Measurements from ENCODE around the gene COL27A1. TPM values are rescaled to one million over a fixed set of nuclear protein-coding genes. Genes with fewer than 3 reads are reported as not detected.

COL27A1 gene
- polyA plus RNA-seq, 1 of the 3 experiments (the other 2 are of a cell fraction): 8.7 TPM

DNA sequence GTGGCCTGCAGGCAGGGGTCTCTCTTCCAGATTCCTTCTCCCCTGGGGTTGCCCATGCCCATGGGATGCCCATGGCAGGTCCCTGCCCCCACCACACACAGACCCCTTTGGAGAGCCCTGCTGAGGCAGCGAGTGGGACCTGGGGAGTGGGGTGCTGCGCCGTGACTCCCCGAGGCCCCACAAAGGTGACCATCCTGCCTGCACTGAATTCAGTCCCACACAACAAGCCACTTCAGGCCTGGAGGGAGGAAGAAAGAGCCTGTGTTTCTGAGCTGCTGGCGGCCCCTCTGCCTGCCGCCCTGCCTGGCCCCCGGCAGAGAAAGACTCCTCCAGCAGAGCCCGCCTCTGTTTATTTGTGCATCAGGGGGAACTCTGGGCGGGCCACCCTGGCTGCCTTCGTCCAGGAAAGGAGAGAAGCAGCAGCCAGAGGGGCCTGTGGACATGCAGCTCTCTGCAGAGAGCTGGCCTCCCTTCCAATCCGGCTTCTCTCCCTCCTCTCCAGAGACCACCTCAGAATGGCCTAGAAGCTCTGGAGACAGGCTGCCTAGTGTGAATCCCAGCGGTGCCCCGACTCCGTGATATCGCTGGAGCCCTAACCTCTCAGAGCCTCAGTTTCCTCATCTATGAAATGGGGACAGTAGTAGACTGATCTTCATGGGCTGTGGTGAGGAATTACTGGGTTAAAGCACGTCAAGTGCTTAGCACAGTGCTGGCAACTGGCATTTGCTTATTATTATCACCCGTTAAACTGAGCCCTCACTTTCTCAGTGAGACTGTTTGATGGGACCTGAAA lies 72.9 kb downstream of the COL27A1 start:
- H3K4me2 ChIP-seq: no peak overlapping the region
- no peaks in the 10 kb centered on the region for H3K79me2 ChIP-seq (ENCODE audit: insufficient read depth)
- H3K27ac ChIP-seq (ENCODE audit: low read depth in 2 of 2, low read length in 1 of 2): no peak overlapping the region
- H3K4me3 ChIP-seq (ENCODE audit: low read depth in 2 of 2, low read length in 1 of 2): no peak overlapping the region
- H3K36me3 ChIP-seq (replicated peaks in 1 of 2; ENCODE audit: control insufficient read depth in 1 of 2, insufficient read depth in 2 of 2, low read length in 1 of 2): no peaks in the 10 kb centered on the region
- 95% methylated on average over 13 of the region's 17 CpGs for whole genome bisulfite sequencing (ENCODE audit: low lambda C conversion rate)
- POLR2A ChIA-PET: no interaction called here
- no peaks in the 10 kb centered on the region for H3K9me3 ChIP-seq
- TF ChIP-seq, protein P1, sequence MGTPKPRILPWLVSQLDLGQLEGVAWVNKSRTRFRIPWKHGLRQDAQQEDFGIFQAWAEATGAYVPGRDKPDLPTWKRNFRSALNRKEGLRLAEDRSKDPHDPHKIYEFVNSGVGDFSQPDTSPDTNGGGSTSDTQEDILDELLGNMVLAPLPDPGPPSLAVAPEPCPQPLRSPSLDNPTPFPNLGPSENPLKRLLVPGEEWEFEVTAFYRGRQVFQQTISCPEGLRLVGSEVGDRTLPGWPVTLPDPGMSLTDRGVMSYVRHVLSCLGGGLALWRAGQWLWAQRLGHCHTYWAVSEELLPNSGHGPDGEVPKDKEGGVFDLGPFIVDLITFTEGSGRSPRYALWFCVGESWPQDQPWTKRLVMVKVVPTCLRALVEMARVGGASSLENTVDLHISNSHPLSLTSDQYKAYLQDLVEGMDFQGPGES (IDR thresholded peaks at IDR 0.05; ENCODE audit: low read depth, low read length): no peak
- TF ChIP-seq JUND (IDR thresholded peaks at IDR 0.05) (no peak), NFIC (IDR thresholded peaks at IDR 0.05; ENCODE audit: borderline replicate concordance) (no peak), GATA2 (CRISPR knock-in tag; IDR thresholded peaks at IDR 0.05) (no peak), POLR2AphosphoS5 (IDR thresholded peaks at IDR 0.05; ENCODE audit: low read depth, low read length) (no peak), SMC3 (IDR thresholded peaks at IDR 0.05; ENCODE audit: low read depth, low read length) (no peak), YY1 (IDR thresholded peaks at IDR 0.05; ENCODE audit: low read depth) (no peak), RCOR1 (IDR thresholded peaks at IDR 0.05; ENCODE audit: low read length) (no peak), SIN3A (IDR thresholded peaks at IDR 0.05; ENCODE audit: borderline replicate concordance, low read depth, low read length) (no peak), TEAD4 (IDR thresholded peaks at IDR 0.05; ENCODE audit: borderline replicate concordance, insufficient read depth) (no peak)
- TF ChIP-seq, protein P2, sequence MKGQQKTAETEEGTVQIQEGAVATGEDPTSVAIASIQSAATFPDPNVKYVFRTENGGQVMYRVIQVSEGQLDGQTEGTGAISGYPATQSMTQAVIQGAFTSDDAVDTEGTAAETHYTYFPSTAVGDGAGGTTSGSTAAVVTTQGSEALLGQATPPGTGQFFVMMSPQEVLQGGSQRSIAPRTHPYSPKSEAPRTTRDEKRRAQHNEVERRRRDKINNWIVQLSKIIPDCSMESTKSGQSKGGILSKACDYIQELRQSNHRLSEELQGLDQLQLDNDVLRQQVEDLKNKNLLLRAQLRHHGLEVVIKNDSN (IDR thresholded peaks at IDR 0.05; ENCODE audit: borderline replicate concordance, low read depth): no peak
- TF ChIP-seq, protein P3, sequence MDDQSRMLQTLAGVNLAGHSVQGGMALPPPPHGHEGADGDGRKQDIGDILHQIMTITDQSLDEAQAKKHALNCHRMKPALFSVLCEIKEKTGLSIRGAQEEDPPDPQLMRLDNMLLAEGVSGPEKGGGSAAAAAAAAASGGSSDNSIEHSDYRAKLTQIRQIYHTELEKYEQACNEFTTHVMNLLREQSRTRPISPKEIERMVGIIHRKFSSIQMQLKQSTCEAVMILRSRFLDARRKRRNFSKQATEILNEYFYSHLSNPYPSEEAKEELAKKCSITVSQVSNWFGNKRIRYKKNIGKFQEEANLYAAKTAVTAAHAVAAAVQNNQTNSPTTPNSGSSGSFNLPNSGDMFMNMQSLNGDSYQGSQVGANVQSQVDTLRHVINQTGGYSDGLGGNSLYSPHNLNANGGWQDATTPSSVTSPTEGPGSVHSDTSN (IDR thresholded peaks at IDR 0.05): no peak
- TF ChIP-seq, protein P4, sequence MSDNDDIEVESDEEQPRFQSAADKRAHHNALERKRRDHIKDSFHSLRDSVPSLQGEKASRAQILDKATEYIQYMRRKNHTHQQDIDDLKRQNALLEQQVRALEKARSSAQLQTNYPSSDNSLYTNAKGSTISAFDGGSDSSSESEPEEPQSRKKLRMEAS (IDR thresholded peaks at IDR 0.05; ENCODE audit: low read depth): no peak
- H3K4me1 ChIP-seq (ENCODE audit: control insufficient read depth in 1 of 2, insufficient read depth in 2 of 2, low read depth in 1 of 2, low read length in 1 of 2): peaks cover 25 to 41% of the 10 kb centered on the region in 2 experiments; a peak in 3 of 4 replicates
- CTCF ChIA-PET: interaction anchor here (0.8 to 2.5 kb wide), 5 partner anchors 9 to 120 kb away, joined by 3 to 10 read pairs (median 7); partner anchors contain the start of gene COL27A1
- H2AFZ ChIP-seq (ENCODE audit: low read depth): no peak overlapping the region
- H4K20me1 ChIP-seq (ENCODE audit: insufficient read depth): no peaks in the 10 kb centered on the region
- H3K9me2 ChIP-seq: no peaks in the 10 kb centered on the region
- H3K27me3 ChIP-seq (ENCODE audit: insufficient read depth): no peaks in the 10 kb centered on the region
- H3F3A ChIP-seq (replicated peaks; ENCODE audit: insufficient read depth): peaks cover 28% of the 10 kb centered on the region
- no peak for DNase-seq
- H3K9ac ChIP-seq: no peak overlapping the region

DNA sequence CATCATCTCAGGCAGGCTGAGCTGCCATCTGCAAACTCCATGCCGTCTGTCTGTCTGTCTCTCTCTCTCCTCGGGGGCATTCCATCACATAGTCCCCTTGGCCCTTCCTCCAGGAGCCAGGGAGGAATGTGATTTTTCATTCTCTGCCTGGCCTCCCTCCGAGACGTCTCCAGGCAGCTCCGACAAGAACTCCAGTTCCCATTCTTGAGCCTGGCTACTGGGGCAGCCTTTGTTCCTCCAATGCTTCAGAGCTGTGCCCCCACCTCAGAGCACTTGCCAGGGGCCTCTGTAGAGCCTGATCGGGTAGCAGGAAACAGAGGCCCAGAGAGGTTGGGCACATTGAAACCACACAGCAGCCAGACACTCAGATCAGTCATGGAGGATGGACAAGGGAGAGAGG lies 74.0 kb downstream of the COL27A1 start:
- WGBS (ENCODE audit: low lambda C conversion rate): 93% methylated on average over 6 of the region's 6 CpGs
- TF ChIP-seq, protein P2 (IDR thresholded peaks at IDR 0.05; ENCODE audit: borderline replicate concordance, low read depth): no peak
- TF ChIP-seq MEF2A (IDR thresholded peaks at IDR 0.05; ENCODE audit: borderline replicate concordance, low read depth): no peak
- TF ChIP-seq, protein P5, sequence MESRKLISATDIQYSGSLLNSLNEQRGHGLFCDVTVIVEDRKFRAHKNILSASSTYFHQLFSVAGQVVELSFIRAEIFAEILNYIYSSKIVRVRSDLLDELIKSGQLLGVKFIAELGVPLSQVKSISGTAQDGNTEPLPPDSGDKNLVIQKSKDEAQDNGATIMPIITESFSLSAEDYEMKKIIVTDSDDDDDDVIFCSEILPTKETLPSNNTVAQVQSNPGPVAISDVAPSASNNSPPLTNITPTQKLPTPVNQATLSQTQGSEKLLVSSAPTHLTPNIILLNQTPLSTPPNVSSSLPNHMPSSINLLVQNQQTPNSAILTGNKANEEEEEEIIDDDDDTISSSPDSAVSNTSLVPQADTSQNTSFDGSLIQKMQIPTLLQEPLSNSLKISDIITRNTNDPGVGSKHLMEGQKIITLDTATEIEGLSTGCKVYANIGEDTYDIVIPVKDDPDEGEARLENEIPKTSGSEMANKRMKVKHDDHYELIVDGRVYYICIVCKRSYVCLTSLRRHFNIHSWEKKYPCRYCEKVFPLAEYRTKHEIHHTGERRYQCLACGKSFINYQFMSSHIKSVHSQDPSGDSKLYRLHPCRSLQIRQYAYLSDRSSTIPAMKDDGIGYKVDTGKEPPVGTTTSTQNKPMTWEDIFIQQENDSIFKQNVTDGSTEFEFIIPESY (IDR thresholded peaks at IDR 0.05; ENCODE audit: borderline replicate concordance, low read depth): no peak
- no peak for TF ChIP-seq TAF1 (IDR thresholded peaks at IDR 0.05; ENCODE audit: borderline replicate concordance, low read depth, low read length)
- TF ChIP-seq CHD2 (IDR thresholded peaks at IDR 0.05; ENCODE audit: low read length, partially characterized antibody): no peak
- TF ChIP-seq, protein P3 (IDR thresholded peaks at IDR 0.05): no peak
- TF ChIP-seq TCF12 (IDR thresholded peaks at IDR 0.05): no peak

More for the DNA sequence above, 74.0 kb downstream of the COL27A1 start:
- no peak for DNase-seq
- peaks cover 21% of the 10 kb centered on the region for H3F3A ChIP-seq (replicated peaks; ENCODE audit: insufficient read depth)
- no peak overlapping the region for H2AFZ ChIP-seq (ENCODE audit: low read depth)
- H3K4me2 ChIP-seq: no peak overlapping the region
- peaks cover 21 to 42% of the 10 kb centered on the region in 2 experiments; a peak in 3 of 4 replicates for H3K4me1 ChIP-seq (ENCODE audit: control insufficient read depth in 1 of 2, insufficient read depth in 2 of 2, low read depth in 1 of 2, low read length in 1 of 2)
- no peak overlapping the region for H3K4me3 ChIP-seq (ENCODE audit: low read depth in 2 of 2, low read length in 1 of 2)
- H3K27ac ChIP-seq (ENCODE audit: low read depth in 2 of 2, low read length in 1 of 2): no peak overlapping the region
- H4K20me1 ChIP-seq (ENCODE audit: insufficient read depth): no peaks in the 10 kb centered on the region
- no peaks in the 10 kb centered on the region for H3K79me2 ChIP-seq (ENCODE audit: insufficient read depth)
- no peak overlapping the region for H3K9ac ChIP-seq
- H3K27me3 ChIP-seq (ENCODE audit: insufficient read depth): no peaks in the 10 kb centered on the region
- no peaks in the 10 kb centered on the region for H3K9me2 ChIP-seq
- POLR2A ChIA-PET: no interaction called here
- no peaks in the 10 kb centered on the region for H3K9me3 ChIP-seq
- CTCF ChIA-PET: interaction anchor here (0.6 to 2.1 kb wide), 4 partner anchors 8 to 121 kb away, joined by 3 to 10 read pairs (median 6); no protein-coding TSS in a partner anchor
- H3K36me3 ChIP-seq (replicated peaks in 1 of 2; ENCODE audit: control insufficient read depth in 1 of 2, insufficient read depth in 2 of 2, low read length in 1 of 2): no peaks in the 10 kb centered on the region
